Neural progenitor cell (in vitro differentiated cells): ENCODE results near the gene NPHP3. TPM values are rescaled to one million over a fixed set of nuclear protein-coding genes. Genes with fewer than 3 reads are reported as not detected.
A peak's percentile ranks its signal among the peaks of the same experiment; 100 is the strongest.

Source experiments
- DNase-seq: peaks from one replicate; pipeline ENCODE4 v3.0.0-alpha.2; 2016; ENCODE audit warnings: low spot score
- H2AFZ ChIP-seq: fragments of 200-600 bp; sonication (generic); replicated peaks from 2 replicates; pipeline ENCODE4 v1.6.1; 2016; ENCODE audit warnings: antibody characterized with exemption
- H3F3A ChIP-seq: fragments of 200-600 bp; sonication (generic); 2 replicates; pipeline ENCODE4 v1.6.1; 2016; ENCODE audit warnings: antibody characterized with exemption, low read depth
- H3K27ac ChIP-seq: fragments of 200-600 bp; sonication (generic); 2 replicates; pipeline ENCODE4 v1.5.1; 2016; ENCODE audit warnings: mild to moderate bottlenecking
- H3K27me3 ChIP-seq: fragments of 200-600 bp; sonication (generic); 2 replicates; pipeline ENCODE4 v1.6.1; 2016; ENCODE audit warnings: mild to moderate bottlenecking, moderate library complexity
- H3K36me3 ChIP-seq: fragments of 200-600 bp; sonication (generic); 2 replicates; pipeline ENCODE4 v1.5.1; 2016
- H3K4me1 ChIP-seq: fragments of 200-600 bp; sonication (generic); 2 replicates; pipeline ENCODE4 v1.6.1; 2016; ENCODE audit warnings: mixed run types
- H3K4me2 ChIP-seq: fragments of 200-600 bp; sonication (generic); 2 replicates; pipeline ENCODE4 v1.6.1; 2016
- H3K4me3 ChIP-seq: fragments of 200-600 bp; sonication (generic); 2 replicates; pipeline ENCODE4 v1.5.1; 2016
- H3K79me2 ChIP-seq: fragments of 200-600 bp; sonication (generic); 2 replicates; pipeline ENCODE4 v1.6.1; 2016; ENCODE audit warnings: low read depth
- H3K9ac ChIP-seq: fragments of 200-600 bp; sonication (generic); 2 replicates; pipeline ENCODE4 v1.6.1; 2016
- H3K9me3 ChIP-seq: fragments of 200-600 bp; sonication (generic); 2 replicates; pipeline ENCODE4 v1.5.1; 2016; ENCODE audit warnings: low read depth
- H4K20me1 ChIP-seq: fragments of 200-600 bp; sonication (generic); 2 replicates; pipeline ENCODE4 v1.6.1; 2016; ENCODE audit warnings: low read depth
- H3K27ac Mint-ChIP-seq: 3 replicates; pipeline ENCODE4 v1.8.0; 2021; ENCODE audit warnings: mixed read lengths
- H3K27me3 Mint-ChIP-seq: 2 replicates; pipeline ENCODE4 v1.8.0; 2022; ENCODE audit warnings: low read depth, mild to moderate bottlenecking, inconsistent platforms, moderate library complexity, mixed read lengths; ENCODE audit not compliant: insufficient read depth
- H3K36me3 Mint-ChIP-seq: 3 replicates; pipeline ENCODE4 v1.8.0; 2021; ENCODE audit warnings: mixed read lengths
- H3K4me1 Mint-ChIP-seq: 3 replicates; pipeline ENCODE4 v1.8.0; 2021; ENCODE audit warnings: mixed read lengths
- H3K4me3 Mint-ChIP-seq: 3 replicates; pipeline ENCODE4 v1.8.0; 2021; ENCODE audit warnings: mild to moderate bottlenecking, moderate library complexity, mixed read lengths
- H3K9me3 Mint-ChIP-seq: 3 replicates; pipeline ENCODE4 v1.8.0; 2020; ENCODE audit warnings: mixed read lengths
- CTCF ChIP-seq: fragments of 200-600 bp; sonication (generic); IDR thresholded peaks from 2 replicates; pipeline ENCODE4 v1.5.1; 2017; ENCODE audit warnings: antibody characterized with exemption, mild to moderate bottlenecking
- EZH2 ChIP-seq: fragments of 200-600 bp; sonication (generic); IDR thresholded peaks from 2 replicates; pipeline ENCODE4 v1.6.1; 2017; ENCODE audit warnings: antibody characterized with exemption, mild to moderate bottlenecking, moderate library complexity
- EZH2phosphoT487 ChIP-seq: fragments of 200-600 bp; sonication (generic); IDR thresholded peaks from 2 replicates; pipeline ENCODE4 v1.6.1; 2017; ENCODE audit warnings: antibody characterized with exemption
- total RNA-seq: library from RNA; depleted of rRNA; stranded (reverse); fragments of >200 nt; gene quantifications from 2 replicates; pipeline ENCODE4 v1.2.3, GENCODE V29; 2015; ENCODE audit warnings: low replicate concordance

Gene NPHP3
- total RNA-seq = 34.7 and 73.1 TPM in 2 replicates

- Histone ChIP-seq H3K27ac (peak within 1 kb of the TSS; percentile 82), H3K36me3 (peaks cover 3% of the 10 kb centered on the region), H3F3A (peaks cover 23% of the 10 kb centered on the region), H4K20me1 (peaks cover 18% of the 10 kb centered on the region), H3K9me3 (no peaks in the 10 kb centered on the region), H3K4me1 (peaks cover 20% of the 10 kb centered on the region), H3K27me3 (no peaks in the 10 kb centered on the region), H3K4me3 (peak within 1 kb of the TSS; percentile 92), H2AFZ (peak within 1 kb of the TSS; percentile 94), H3K79me2 (peaks cover 21% of the 10 kb centered on the region), H3K4me2 (peak within 1 kb of the TSS; percentile 90), H3K9ac (peak within 1 kb of the TSS; percentile 7)
- H3K27ac Mint-ChIP-seq = peak within 1 kb of the TSS; percentile 98
- DNase-seq = peak; percentile 97
- peak within 1 kb of the TSS; percentile 96 for H3K4me3 Mint-ChIP-seq
- H3K4me1 Mint-ChIP-seq = peaks cover 22% of the 10 kb centered on the region
- TF ChIP-seq CTCF (no peak), EZH2 (no peak), EZH2phosphoT487 (no peak)
- no peaks in the 10 kb centered on the region for H3K9me3 Mint-ChIP-seq
- peaks cover 7% of the 10 kb centered on the region for H3K36me3 Mint-ChIP-seq
- peaks cover 5% of the 10 kb centered on the region for H3K27me3 Mint-ChIP-seq
Observed at GRCh38 chr3:132722165-132723023, at the start of gene NPHP3. TSS of gene NPHP3 (minus strand) at chr3:132722409. CDS start at chr3:132722355, 54 bp downstream.

GRCh38 chr3:132758740-132759139, 36.5 kb upstream of the NPHP3 start:
- Histone ChIP-seq H3K9ac (no peak overlapping the region), H3K4me3 (no peak overlapping the region), H3K27ac (no peak overlapping the region), H3K36me3 (no peaks in the 10 kb centered on the region), H2AFZ (no peak overlapping the region), H3F3A (no peaks in the 10 kb centered on the region), H3K4me2 (no peak overlapping the region), H4K20me1 (no peaks in the 10 kb centered on the region), H3K4me1 (no peaks in the 10 kb centered on the region), H3K9me3 (no peaks in the 10 kb centered on the region), H3K79me2 (no peaks in the 10 kb centered on the region), H3K27me3 (no peaks in the 10 kb centered on the region)
- Mint-ChIP-seq H3K4me3 (no peak overlapping the region), H3K27ac (no peak overlapping the region), H3K27me3 (no peaks in the 10 kb centered on the region), H3K36me3 (no peaks in the 10 kb centered on the region), H3K9me3 (no peaks in the 10 kb centered on the region), H3K4me1 (no peaks in the 10 kb centered on the region)
- TF ChIP-seq EZH2phosphoT487 (no peak), EZH2 (no peak), CTCF (no peak)
- no peak for DNase-seq

GRCh38 chr3:132756108-132756650, 34.0 kb upstream of the NPHP3 start:
- Histone ChIP-seq H4K20me1 (no peaks in the 10 kb centered on the region), H3K79me2 (no peaks in the 10 kb centered on the region), H3K36me3 (no peaks in the 10 kb centered on the region), H3K4me2 (no peak overlapping the region), H3K27ac (no peak overlapping the region), H3K9me3 (no peaks in the 10 kb centered on the region), H3K4me1 (no peaks in the 10 kb centered on the region), H3K27me3 (no peaks in the 10 kb centered on the region), H3F3A (no peaks in the 10 kb centered on the region), H3K9ac (no peak overlapping the region), H3K4me3 (no peak overlapping the region), H2AFZ (peak overlapping the region; percentile 57)
- H3K4me1 Mint-ChIP-seq = no peaks in the 10 kb centered on the region
- no peak overlapping the region for H3K4me3 Mint-ChIP-seq
- no peaks in the 10 kb centered on the region for H3K9me3 Mint-ChIP-seq
- TF ChIP-seq EZH2 (no peak), CTCF (no peak), EZH2phosphoT487 (no peak)
- DNase-seq = no peak
- H3K27me3 Mint-ChIP-seq = no peaks in the 10 kb centered on the region
- no peak overlapping the region for H3K27ac Mint-ChIP-seq
- no peaks in the 10 kb centered on the region for H3K36me3 Mint-ChIP-seq
